Measurements from ENCODE around the gene COL5A3.

DNA sequence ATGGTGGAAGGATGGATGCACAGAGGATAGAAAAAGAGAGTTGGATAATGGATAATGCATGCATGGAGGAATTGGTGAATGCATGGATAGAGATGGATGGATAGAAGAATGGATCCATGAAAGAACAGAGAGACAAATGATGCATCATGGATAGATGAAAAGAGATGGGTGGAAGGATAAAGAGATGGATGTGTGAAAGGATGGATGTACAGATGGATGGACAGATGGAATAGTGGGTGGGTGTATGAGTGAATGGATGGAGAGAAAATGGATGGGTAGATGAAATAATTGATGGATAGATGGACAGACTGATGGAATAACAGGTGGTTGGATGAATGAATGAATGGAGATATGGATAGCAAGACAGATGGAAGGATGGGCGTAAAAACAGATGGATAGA lies 99.7 kb downstream of the COL5A3 start:
- no peak for TF ChIP-seq POLR2A (IDR thresholded peaks at IDR 0.05)
- TF ChIP-seq, protein P1, sequence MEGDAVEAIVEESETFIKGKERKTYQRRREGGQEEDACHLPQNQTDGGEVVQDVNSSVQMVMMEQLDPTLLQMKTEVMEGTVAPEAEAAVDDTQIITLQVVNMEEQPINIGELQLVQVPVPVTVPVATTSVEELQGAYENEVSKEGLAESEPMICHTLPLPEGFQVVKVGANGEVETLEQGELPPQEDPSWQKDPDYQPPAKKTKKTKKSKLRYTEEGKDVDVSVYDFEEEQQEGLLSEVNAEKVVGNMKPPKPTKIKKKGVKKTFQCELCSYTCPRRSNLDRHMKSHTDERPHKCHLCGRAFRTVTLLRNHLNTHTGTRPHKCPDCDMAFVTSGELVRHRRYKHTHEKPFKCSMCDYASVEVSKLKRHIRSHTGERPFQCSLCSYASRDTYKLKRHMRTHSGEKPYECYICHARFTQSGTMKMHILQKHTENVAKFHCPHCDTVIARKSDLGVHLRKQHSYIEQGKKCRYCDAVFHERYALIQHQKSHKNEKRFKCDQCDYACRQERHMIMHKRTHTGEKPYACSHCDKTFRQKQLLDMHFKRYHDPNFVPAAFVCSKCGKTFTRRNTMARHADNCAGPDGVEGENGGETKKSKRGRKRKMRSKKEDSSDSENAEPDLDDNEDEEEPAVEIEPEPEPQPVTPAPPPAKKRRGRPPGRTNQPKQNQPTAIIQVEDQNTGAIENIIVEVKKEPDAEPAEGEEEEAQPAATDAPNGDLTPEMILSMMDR (IDR thresholded peaks at IDR 0.05): no peak

All from testis (tissue), 2 donors.